ENCODE measurements around the gene OR6C75. TPM values are rescaled to one million over a fixed set of nuclear protein-coding genes. Genes with fewer than 3 reads are reported as not detected.

OR6C75 gene
- total RNA-seq, 1 donor = not detected

Other genes starting within 250 kb of the OR6C75 start
- not detected for gene OR9K2, start 236.6 kb upstream of the OR6C75 start, total RNA-seq
- gene OR10A7, start 141.9 kb upstream of the OR6C75 start, total RNA-seq = not detected
- not detected for gene OR6C74, start 118.4 kb upstream of the OR6C75 start, total RNA-seq
- not detected for gene OR6C6, start 66.4 kb upstream of the OR6C75 start, total RNA-seq
- not detected for gene OR6C1, start 48.6 kb upstream of the OR6C75 start, total RNA-seq
- not detected for gene OR6C3, start 32.2 kb upstream of the OR6C75 start, total RNA-seq
- not detected for gene OR6C65, start 37.6 kb downstream of the OR6C75 start, total RNA-seq
- not detected for gene OR6C76, start 63.3 kb downstream of the OR6C75 start, total RNA-seq
- gene OR6C2, start 81.1 kb downstream of the OR6C75 start, total RNA-seq = not detected
- not detected for gene OR6C70, start 107.2 kb downstream of the OR6C75 start, total RNA-seq
- gene OR6C68, start 129.4 kb downstream of the OR6C75 start, total RNA-seq = not detected
- not detected for gene OR6C4, start 186.6 kb downstream of the OR6C75 start, total RNA-seq
- not detected for gene OR2AP1, start 209.5 kb downstream of the OR6C75 start, total RNA-seq